ENCODE measurements around the gene IPO8.

IPO8 gene

GRCh38 chr12:30587782-30588181 lies 107.9 kb downstream of the IPO8 start:
- Histone ChIP-seq H3K27me3 (no peaks in the 10 kb centered on the region), H3K9me3 (no peaks in the 10 kb centered on the region), H3K4me3 (ENCODE audit: low read depth in 1 of 2, low read length in 1 of 2) (no peak overlapping the region), H3K27ac (no peak overlapping the region), H3K4me1 (ENCODE audit: control insufficient read depth in 1 of 2, insufficient read depth in 1 of 2, low read depth in 1 of 2, low read length in 1 of 2) (no peaks in the 10 kb centered on the region), H3K36me3 (no peaks in the 10 kb centered on the region)
- TF ChIP-seq, protein P1, sequence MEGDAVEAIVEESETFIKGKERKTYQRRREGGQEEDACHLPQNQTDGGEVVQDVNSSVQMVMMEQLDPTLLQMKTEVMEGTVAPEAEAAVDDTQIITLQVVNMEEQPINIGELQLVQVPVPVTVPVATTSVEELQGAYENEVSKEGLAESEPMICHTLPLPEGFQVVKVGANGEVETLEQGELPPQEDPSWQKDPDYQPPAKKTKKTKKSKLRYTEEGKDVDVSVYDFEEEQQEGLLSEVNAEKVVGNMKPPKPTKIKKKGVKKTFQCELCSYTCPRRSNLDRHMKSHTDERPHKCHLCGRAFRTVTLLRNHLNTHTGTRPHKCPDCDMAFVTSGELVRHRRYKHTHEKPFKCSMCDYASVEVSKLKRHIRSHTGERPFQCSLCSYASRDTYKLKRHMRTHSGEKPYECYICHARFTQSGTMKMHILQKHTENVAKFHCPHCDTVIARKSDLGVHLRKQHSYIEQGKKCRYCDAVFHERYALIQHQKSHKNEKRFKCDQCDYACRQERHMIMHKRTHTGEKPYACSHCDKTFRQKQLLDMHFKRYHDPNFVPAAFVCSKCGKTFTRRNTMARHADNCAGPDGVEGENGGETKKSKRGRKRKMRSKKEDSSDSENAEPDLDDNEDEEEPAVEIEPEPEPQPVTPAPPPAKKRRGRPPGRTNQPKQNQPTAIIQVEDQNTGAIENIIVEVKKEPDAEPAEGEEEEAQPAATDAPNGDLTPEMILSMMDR (IDR thresholded peaks at IDR 0.05), result no peak

DNA sequence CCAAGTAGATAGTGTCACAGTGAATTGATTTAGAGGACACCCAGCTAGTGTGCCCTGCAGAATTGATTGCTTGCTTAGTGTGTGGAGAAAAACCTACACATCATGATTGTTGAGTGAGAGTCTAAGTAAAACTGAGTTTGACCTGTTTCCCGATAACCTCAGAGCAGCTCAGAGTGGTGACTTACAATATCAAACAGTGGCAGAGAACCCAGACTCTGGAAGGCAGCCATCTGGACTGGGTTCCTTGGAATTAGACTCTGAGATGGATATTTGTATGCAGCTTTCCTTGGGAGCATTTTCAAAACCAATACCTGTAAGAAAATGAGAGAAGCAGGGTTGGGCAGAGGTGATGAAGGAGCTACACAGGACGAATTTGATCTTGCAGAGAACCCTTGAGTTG lies 109.8 kb downstream of the IPO8 start:
- Histone ChIP-seq H3K4me1 (ENCODE audit: control insufficient read depth in 1 of 2, insufficient read depth in 1 of 2, low read depth in 1 of 2, low read length in 1 of 2) (no peaks in the 10 kb centered on the region), H3K27ac (no peak overlapping the region), H3K36me3 (no peaks in the 10 kb centered on the region), H3K9me3 (no peaks in the 10 kb centered on the region), H3K27me3 (no peaks in the 10 kb centered on the region), H3K4me3 (ENCODE audit: low read depth in 1 of 2, low read length in 1 of 2) (no peak overlapping the region)
- TF ChIP-seq, protein P1 (IDR thresholded peaks at IDR 0.05), result no peak

DNA sequence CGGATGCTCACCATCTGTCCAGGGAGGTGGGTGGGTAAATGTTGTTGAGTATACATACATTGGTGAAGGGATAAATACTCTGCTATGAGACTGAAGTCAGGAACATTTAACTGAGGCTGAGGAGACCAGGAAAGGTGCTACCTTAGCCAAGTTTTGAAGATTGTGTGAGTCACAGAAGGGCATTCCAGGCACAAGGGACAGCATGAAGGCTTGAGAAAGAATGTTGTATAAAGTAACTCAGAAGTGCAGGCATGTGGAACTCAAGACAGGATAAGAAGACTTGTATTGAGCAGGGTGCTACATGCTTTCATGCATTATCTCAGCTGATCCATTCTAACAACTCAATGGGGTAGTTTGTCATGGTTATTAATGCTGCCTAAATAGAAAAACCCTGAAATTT lies 112.7 kb downstream of the IPO8 start:
- Histone ChIP-seq H3K4me3 (ENCODE audit: low read depth in 1 of 2, low read length in 1 of 2) (no peak overlapping the region), H3K36me3 (no peaks in the 10 kb centered on the region), H3K27me3 (no peaks in the 10 kb centered on the region), H3K4me1 (ENCODE audit: control insufficient read depth in 1 of 2, insufficient read depth in 1 of 2, low read depth in 1 of 2, low read length in 1 of 2) (no peaks in the 10 kb centered on the region), H3K9me3 (no peaks in the 10 kb centered on the region), H3K27ac (no peak overlapping the region)
- TF ChIP-seq, protein P1 (IDR thresholded peaks at IDR 0.05), result no peak

- H3K9me3 ChIP-seq, result no peaks in the 10 kb centered on the region
- H3K27me3 ChIP-seq, result no peaks in the 10 kb centered on the region
- no peak overlapping the region for H3K4me3 ChIP-seq (ENCODE audit: low read depth in 1 of 2, low read length in 1 of 2)
- H3K36me3 ChIP-seq, result no peaks in the 10 kb centered on the region
- H3K4me1 ChIP-seq (ENCODE audit: control insufficient read depth in 1 of 2, insufficient read depth in 1 of 2, low read depth in 1 of 2, low read length in 1 of 2), result no peaks in the 10 kb centered on the region
- TF ChIP-seq, protein P1 (IDR thresholded peaks at IDR 0.05), result no peak
- no peak overlapping the region for H3K27ac ChIP-seq
Measured at GRCh38 chr12:30580344-30580743, 115.3 kb downstream of the IPO8 start.

Measured in neutrophil (primary cell).